Measurements from ENCODE around the gene CRYBG2.

- TF ChIP-seq CTCF (IDR thresholded peaks at IDR 0.05) = peak; percentile 94
- TF ChIP-seq, protein P1, sequence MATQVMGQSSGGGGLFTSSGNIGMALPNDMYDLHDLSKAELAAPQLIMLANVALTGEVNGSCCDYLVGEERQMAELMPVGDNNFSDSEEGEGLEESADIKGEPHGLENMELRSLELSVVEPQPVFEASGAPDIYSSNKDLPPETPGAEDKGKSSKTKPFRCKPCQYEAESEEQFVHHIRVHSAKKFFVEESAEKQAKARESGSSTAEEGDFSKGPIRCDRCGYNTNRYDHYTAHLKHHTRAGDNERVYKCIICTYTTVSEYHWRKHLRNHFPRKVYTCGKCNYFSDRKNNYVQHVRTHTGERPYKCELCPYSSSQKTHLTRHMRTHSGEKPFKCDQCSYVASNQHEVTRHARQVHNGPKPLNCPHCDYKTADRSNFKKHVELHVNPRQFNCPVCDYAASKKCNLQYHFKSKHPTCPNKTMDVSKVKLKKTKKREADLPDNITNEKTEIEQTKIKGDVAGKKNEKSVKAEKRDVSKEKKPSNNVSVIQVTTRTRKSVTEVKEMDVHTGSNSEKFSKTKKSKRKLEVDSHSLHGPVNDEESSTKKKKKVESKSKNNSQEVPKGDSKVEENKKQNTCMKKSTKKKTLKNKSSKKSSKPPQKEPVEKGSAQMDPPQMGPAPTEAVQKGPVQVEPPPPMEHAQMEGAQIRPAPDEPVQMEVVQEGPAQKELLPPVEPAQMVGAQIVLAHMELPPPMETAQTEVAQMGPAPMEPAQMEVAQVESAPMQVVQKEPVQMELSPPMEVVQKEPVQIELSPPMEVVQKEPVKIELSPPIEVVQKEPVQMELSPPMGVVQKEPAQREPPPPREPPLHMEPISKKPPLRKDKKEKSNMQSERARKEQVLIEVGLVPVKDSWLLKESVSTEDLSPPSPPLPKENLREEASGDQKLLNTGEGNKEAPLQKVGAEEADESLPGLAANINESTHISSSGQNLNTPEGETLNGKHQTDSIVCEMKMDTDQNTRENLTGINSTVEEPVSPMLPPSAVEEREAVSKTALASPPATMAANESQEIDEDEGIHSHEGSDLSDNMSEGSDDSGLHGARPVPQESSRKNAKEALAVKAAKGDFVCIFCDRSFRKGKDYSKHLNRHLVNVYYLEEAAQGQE (IDR thresholded peaks at IDR 0.05; ENCODE audit: insufficient read depth in 1 of 2, low read depth in 2 of 2, low read length in 1 of 2) = no peak
- no peak for TF ChIP-seq POLR2AphosphoS5 (IDR thresholded peaks at IDR 0.05; ENCODE audit: low read depth, low read length)
- no peak for TF ChIP-seq SIN3A (IDR thresholded peaks at IDR 0.05; ENCODE audit: borderline replicate concordance, insufficient read depth, low read depth, low read length)
- no peak for TF ChIP-seq TCF7L2 (IDR thresholded peaks at IDR 0.05; ENCODE audit: low read depth, low read length)
Measured at GRCh38 chr1:26321315-26322041, 32.5 kb downstream of the CRYBG2 start.

All from Panc1 (cell line).